Muscle layer of duodenum (tissue), 2 donors: ENCODE data around the gene ADRA2A.

ENCODE experiments used
- H3K27ac ChIP-seq: one replicate; pipeline ENCODE4 v1.7.0; 2013; ENCODE audit warnings: mild to moderate bottlenecking, low read length
- H3K27me3 ChIP-seq: one replicate; pipeline ENCODE4 v1.7.0; 2013; ENCODE audit warnings: low read depth, mild to moderate bottlenecking, control low read depth, low read length
- H3K36me3 ChIP-seq, 2 donors: one replicate each; pipeline ENCODE4 v1.7.0; 2013; ENCODE audit warnings: low read length in 2 of 2, control low read depth in 1 of 2, mild to moderate bottlenecking in 1 of 2; ENCODE audit not compliant: insufficient read depth in 2 of 2, control insufficient read depth in 1 of 2
- H3K4me1 ChIP-seq, 2 donors: one replicate each; pipeline ENCODE4 v1.7.0; 2013; ENCODE audit warnings: low read length in 2 of 2, mild to moderate bottlenecking in 2 of 2, control low read depth in 1 of 2, moderate library complexity in 1 of 2; ENCODE audit not compliant: insufficient read depth in 2 of 2, control insufficient read depth in 1 of 2
- H3K4me3 ChIP-seq, 2 donors: one replicate each; pipeline ENCODE4 v1.7.0; 2013; ENCODE audit warnings: low read length in 2 of 2, low read depth in 1 of 2, mild to moderate bottlenecking in 1 of 2
- H3K9me3 ChIP-seq, 2 donors: one replicate each; pipeline ENCODE4 v1.7.0; 2013; ENCODE audit warnings: low read length in 2 of 2, control low read depth in 1 of 2, mild to moderate bottlenecking in 1 of 2; ENCODE audit not compliant: control insufficient read depth in 1 of 2
- donor health status: healthy.

ADRA2A gene

DNA sequence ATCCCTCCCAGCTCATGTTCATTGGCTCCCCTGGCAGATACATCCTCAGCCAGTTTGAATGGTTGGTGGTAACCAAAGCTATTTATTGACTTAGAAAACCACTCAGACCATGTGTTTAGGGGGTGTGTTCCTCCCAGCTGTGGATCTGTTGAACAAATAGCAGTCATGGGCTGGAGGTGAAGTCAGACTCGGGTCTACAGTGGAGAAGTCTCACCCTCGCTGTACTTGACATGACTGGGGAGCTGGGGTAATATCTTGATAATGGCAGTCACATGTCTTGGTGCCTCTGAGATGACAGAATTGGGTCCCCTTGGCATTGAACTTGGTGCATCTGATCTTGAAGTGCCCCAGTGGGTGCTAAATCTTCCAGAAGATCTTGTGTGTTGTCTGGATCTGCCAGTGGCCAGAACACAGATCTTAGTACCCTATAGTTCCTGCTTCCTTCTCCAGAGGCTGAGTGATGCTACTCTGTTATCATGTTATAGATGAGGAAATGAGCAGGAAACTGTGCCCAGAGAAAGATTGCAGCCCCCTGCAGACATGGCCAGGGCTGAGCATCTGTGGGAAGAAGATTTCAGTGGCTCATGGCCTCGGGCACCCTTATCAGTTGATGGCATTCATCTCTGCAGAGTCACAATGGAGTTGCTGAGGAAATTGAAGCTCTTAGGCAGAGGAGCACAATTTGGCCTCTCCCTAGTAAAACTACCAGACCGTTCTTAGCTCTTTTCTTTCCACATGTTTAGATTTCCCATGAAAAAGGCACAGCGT lies 50.4 kb downstream of the ADRA2A start:
- H3K36me3 ChIP-seq: no peaks in the 10 kb centered on the region
- H3K4me3 ChIP-seq: no peak overlapping the region
- H3K4me1 ChIP-seq: no peaks in the 10 kb centered on the region
- no peaks in the 10 kb centered on the region for H3K9me3 ChIP-seq
- no peaks in the 10 kb centered on the region for H3K27me3 ChIP-seq
- H3K27ac ChIP-seq: no peak overlapping the region

DNA sequence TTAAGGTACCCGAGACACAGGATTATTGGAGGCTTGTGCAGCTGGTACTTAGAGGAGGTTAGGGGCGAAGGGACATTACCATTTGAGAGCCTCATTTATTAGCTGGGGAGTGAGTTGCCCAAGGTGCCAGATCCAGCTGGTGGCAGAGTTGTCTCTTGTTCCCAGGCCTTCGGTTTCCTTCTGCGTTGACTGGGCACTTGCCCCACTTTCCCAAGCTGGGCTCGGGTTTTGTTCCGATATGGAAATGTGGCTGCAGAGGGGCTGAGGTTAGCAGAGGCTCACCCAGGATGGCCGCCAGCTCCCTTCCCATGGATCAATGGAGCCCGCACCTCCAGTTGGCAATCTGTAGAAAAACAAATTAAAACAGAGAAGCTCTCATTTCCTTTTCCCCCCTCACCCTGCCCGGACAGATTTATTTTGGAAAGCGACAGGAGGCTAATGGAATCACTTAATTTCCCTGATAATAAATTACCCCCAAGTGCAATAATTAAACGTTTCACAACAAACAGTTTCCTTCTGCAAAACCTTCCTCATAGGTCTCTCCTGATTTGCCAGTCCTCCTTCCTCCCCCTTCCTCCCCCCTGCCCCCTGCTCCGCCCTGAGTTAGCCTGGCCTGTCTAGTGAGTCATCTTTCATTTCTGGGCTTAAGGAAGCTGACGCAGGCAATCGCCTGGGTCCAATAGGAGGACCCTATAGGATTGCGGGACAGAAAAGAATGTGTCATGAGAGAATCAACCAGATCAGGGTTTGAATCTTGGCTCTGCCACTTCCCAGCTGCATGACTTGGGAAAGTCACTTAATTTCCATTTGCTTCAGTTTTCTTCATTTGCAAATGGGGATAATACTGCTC lies 51.7 kb downstream of the ADRA2A start:
- no peak overlapping the region for H3K27ac ChIP-seq
- H3K4me3 ChIP-seq: no peak overlapping the region
- no peaks in the 10 kb centered on the region for H3K9me3 ChIP-seq
- H3K36me3 ChIP-seq: no peaks in the 10 kb centered on the region
- no peaks in the 10 kb centered on the region for H3K4me1 ChIP-seq
- no peaks in the 10 kb centered on the region for H3K27me3 ChIP-seq

DNA sequence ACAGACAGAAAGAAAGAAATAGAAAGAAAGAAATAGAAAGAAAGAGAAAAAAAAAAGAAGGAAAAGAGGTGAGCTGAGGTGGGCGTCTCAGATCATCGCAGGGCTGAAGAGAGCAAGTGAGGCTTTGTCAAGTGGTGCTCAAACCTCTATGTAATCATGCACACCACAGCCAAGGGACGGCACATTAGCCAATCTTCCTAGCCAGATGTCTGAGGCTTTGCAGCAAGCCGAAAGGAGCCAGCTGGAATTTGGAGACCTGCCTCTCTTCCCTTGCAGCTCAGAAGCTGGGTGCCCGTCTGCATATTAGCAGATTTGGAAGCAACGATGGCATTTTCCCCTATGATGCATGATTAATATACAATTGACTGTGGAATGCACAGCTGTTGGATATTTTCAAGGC lies 52.5 kb downstream of the ADRA2A start:
- Histone ChIP-seq H3K4me3 (no peak overlapping the region), H3K27me3 (no peaks in the 10 kb centered on the region), H3K27ac (no peak overlapping the region), H3K36me3 (no peaks in the 10 kb centered on the region), H3K9me3 (no peaks in the 10 kb centered on the region), H3K4me1 (no peaks in the 10 kb centered on the region)

DNA sequence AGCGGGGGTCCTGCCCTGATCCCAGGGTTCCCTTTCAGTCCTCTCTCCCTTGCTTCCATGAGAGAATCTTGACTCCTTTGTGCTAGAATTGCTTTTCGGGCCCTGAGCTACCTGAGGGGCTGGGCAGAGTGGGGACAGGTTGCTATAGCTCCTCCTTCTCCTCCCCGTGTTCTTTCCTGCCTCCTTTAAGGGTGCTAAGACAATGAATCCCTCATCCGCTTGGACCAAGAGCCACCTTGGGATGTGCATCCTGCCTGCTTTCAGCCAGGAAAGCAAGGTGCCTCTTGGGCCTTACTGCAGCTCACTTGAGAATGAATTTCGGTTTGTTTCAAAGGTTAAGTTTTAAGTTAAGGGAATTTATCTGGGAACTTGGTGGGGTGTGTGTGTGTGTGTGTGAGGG lies 53.6 kb downstream of the ADRA2A start:
- Histone ChIP-seq H3K27ac (no peak overlapping the region), H3K36me3 (no peaks in the 10 kb centered on the region)

More for the DNA sequence above, 53.6 kb downstream of the ADRA2A start:
- H3K27me3 ChIP-seq: no peaks in the 10 kb centered on the region
- no peaks in the 10 kb centered on the region for H3K4me1 ChIP-seq
- H3K9me3 ChIP-seq: no peaks in the 10 kb centered on the region
- H3K4me3 ChIP-seq: no peak overlapping the region
